ENCODE measurements around the gene TYW1.
"Not testable (repeated sequence)": the region's sequence is repeated elsewhere in the genome, so short reads cannot be mapped to it uniquely, and the experiment has no call there.

Gene TYW1

DNA sequence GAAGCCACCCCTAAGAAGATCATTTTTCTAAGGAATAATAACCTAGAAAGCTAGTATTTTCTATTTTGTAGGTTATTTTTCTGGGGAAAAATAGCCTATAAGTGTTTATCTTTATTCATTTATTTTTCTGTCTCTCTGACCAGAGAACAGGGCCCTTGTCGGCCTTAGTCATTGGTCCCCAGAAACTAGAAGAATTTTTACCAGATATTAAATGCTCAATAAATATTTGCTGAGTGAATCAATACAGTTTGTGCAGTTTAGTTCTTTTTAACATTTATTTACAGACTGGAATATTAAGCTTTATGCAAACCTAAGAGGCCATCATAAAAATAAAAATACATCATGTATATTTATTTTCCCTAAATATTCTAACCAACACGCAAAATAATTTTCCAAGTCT is 144.4 kb downstream of the TYW1 start:
- not testable (repeated sequence) for H3K79me2 ChIP-seq (ENCODE audit: control insufficient read depth, insufficient read depth, low read length, poor library complexity); H3K9me3 ChIP-seq (ENCODE audit: insufficient read depth, low read depth, low read length); H3K4ac ChIP-seq (ENCODE audit: low read depth, low read length); H3K23ac ChIP-seq (ENCODE audit: low read length); H3K27ac ChIP-seq (ENCODE audit: low read depth, low read length); H4K91ac ChIP-seq (ENCODE audit: low read depth, low read length); H3K4me2 ChIP-seq (ENCODE audit: low read length); DNase-seq; H2AK5ac ChIP-seq (ENCODE audit: low read length); H3K27me3 ChIP-seq (ENCODE audit: insufficient read depth, low read length); H3K79me1 ChIP-seq (ENCODE audit: low read length); H3K36me3 ChIP-seq (ENCODE audit: control insufficient read depth in 1 of 2, insufficient read depth in 2 of 2, low read length in 2 of 2); H3K4me1 ChIP-seq (ENCODE audit: control insufficient read depth in 1 of 2, insufficient read depth in 2 of 2, low read length in 2 of 2); H2AFZ ChIP-seq (ENCODE audit: insufficient read depth, low read length, poor library complexity); H2BK12ac ChIP-seq (ENCODE audit: low read length); H2BK120ac ChIP-seq (ENCODE audit: insufficient read depth, low read length, poor library complexity); H3K9ac ChIP-seq (ENCODE audit: low read length); H3K18ac ChIP-seq (ENCODE audit: low read length); H3K4me3 ChIP-seq (ENCODE audit: low read depth, low read length); H4K8ac ChIP-seq (ENCODE audit: low read depth, low read length); H3K14ac ChIP-seq (ENCODE audit: low read length); H2BK5ac ChIP-seq (ENCODE audit: low read depth, low read length, poor library complexity); H4K12ac ChIP-seq (ENCODE audit: low read depth, low read length)
- WGBS (ENCODE audit: extremely low coverage, insufficient coverage, insufficient read length), result no CpG with 5 or more reads among the region's 2 CpGs

DNA sequence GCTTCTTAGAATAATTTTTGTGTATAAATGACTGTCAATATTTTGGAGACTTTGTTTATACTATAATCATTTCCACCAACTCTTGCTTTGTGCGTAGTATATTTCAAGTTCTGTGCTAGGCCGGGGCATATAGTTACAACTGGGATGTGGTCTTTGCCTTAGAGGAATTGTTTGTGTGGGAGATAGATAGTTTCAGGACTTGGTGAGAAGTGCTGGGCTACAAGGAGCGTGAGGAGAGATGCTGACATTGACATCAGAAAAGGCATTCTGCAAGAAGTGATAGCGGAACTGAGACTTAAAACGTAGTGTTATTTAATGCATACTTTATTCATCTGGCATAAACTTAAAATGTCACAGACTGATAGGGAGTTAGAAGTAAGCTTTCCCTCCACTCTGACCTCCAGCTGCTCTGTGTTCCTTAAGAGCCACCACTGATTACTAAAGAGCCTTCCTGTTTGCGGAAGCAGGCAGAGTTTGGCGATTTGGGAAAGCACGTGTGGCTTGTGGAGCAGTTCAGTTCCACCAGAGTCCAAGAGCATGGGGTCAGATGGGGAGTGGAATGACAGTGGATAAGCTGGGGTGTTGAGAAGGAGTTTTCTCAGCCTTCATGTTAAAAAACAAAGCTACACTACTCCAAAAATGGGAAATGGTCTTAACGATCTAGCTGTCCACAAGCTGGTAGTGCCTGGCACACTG is 146.6 kb downstream of the TYW1 start:
- H3K9ac ChIP-seq (ENCODE audit: low read length); H3K79me2 ChIP-seq (ENCODE audit: control insufficient read depth, insufficient read depth, low read length, poor library complexity); H2BK5ac ChIP-seq (ENCODE audit: low read depth, low read length, poor library complexity); H3K4me1 ChIP-seq (ENCODE audit: control insufficient read depth in 1 of 2, insufficient read depth in 2 of 2, low read length in 2 of 2); H3K79me1 ChIP-seq (ENCODE audit: low read length); H3K4ac ChIP-seq (ENCODE audit: low read depth, low read length); H3K36me3 ChIP-seq (ENCODE audit: control insufficient read depth in 1 of 2, insufficient read depth in 2 of 2, low read length in 2 of 2); H3K4me2 ChIP-seq (ENCODE audit: low read length); H4K12ac ChIP-seq (ENCODE audit: low read depth, low read length); H3K14ac ChIP-seq (ENCODE audit: low read length); DNase-seq; H3K27me3 ChIP-seq (ENCODE audit: insufficient read depth, low read length); H4K91ac ChIP-seq (ENCODE audit: low read depth, low read length); H3K9me3 ChIP-seq (ENCODE audit: insufficient read depth, low read depth, low read length); H3K18ac ChIP-seq (ENCODE audit: low read length); H3K23ac ChIP-seq (ENCODE audit: low read length); H2BK12ac ChIP-seq (ENCODE audit: low read length); H2BK120ac ChIP-seq (ENCODE audit: insufficient read depth, low read length, poor library complexity); H2AFZ ChIP-seq (ENCODE audit: insufficient read depth, low read length, poor library complexity); H4K8ac ChIP-seq (ENCODE audit: low read depth, low read length); H2AK5ac ChIP-seq (ENCODE audit: low read length); H3K4me3 ChIP-seq (ENCODE audit: low read depth, low read length); H3K27ac ChIP-seq (ENCODE audit: low read depth, low read length): not testable (repeated sequence)
- WGBS (ENCODE audit: extremely low coverage, insufficient coverage, insufficient read length), result no CpG with 5 or more reads among the region's 9 CpGs

DNA sequence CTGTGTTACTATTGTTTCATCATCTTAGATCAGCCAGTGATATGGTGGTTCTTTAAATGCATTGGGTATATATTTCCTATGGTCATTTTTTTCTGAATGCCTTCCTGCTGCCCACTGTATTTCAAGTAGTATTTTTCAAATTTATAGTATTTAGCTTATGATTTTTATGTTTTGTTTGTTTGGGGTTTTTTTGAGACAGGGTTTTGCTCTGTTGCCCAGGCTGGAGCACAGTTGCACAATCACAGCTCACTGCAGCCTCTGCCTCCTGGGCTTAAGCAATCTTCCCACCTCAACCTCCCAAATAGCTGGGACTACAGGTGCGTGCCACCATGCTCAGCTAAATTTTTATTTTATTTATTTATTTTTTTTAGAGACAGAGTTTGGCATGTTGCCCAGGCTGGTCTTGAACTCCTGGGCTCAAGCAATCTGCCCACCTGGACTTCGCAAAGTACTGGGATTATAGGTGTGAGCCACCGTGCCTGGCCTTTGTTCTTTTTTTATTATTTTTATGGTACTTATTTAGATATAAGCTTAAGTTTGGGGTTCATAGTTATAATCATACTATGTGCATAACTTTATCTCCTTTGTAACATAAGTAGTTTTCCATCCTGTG is 149.1 kb downstream of the TYW1 start:
- not testable (repeated sequence) for H3K79me2 ChIP-seq (ENCODE audit: control insufficient read depth, insufficient read depth, low read length, poor library complexity); H2AK5ac ChIP-seq (ENCODE audit: low read length); H2BK120ac ChIP-seq (ENCODE audit: insufficient read depth, low read length, poor library complexity); H3K9ac ChIP-seq (ENCODE audit: low read length); H3K4me2 ChIP-seq (ENCODE audit: low read length); H4K91ac ChIP-seq (ENCODE audit: low read depth, low read length); H2BK5ac ChIP-seq (ENCODE audit: low read depth, low read length, poor library complexity); H2BK12ac ChIP-seq (ENCODE audit: low read length); H3K4me3 ChIP-seq (ENCODE audit: low read depth, low read length); H3K4me1 ChIP-seq (ENCODE audit: control insufficient read depth in 1 of 2, insufficient read depth in 2 of 2, low read length in 2 of 2); H3K23ac ChIP-seq (ENCODE audit: low read length); H3K27me3 ChIP-seq (ENCODE audit: insufficient read depth, low read length); H3K14ac ChIP-seq (ENCODE audit: low read length); H3K4ac ChIP-seq (ENCODE audit: low read depth, low read length); H3K79me1 ChIP-seq (ENCODE audit: low read length); H4K12ac ChIP-seq (ENCODE audit: low read depth, low read length); H3K27ac ChIP-seq (ENCODE audit: low read depth, low read length); H3K18ac ChIP-seq (ENCODE audit: low read length); H4K8ac ChIP-seq (ENCODE audit: low read depth, low read length); H2AFZ ChIP-seq (ENCODE audit: insufficient read depth, low read length, poor library complexity); H3K9me3 ChIP-seq (ENCODE audit: insufficient read depth, low read depth, low read length); H3K36me3 ChIP-seq (ENCODE audit: control insufficient read depth in 1 of 2, insufficient read depth in 2 of 2, low read length in 2 of 2)
- WGBS (ENCODE audit: extremely low coverage, insufficient coverage, insufficient read length), result no CpG with 5 or more reads among the region's 3 CpGs
- peak in 1 of 2 donors; percentile 2 for DNase-seq

- H3K79me1 ChIP-seq (ENCODE audit: low read length); H4K91ac ChIP-seq (ENCODE audit: low read depth, low read length); H3K9ac ChIP-seq (ENCODE audit: low read length); H4K12ac ChIP-seq (ENCODE audit: low read depth, low read length); H3K18ac ChIP-seq (ENCODE audit: low read length); H2AFZ ChIP-seq (ENCODE audit: insufficient read depth, low read length, poor library complexity); H2BK5ac ChIP-seq (ENCODE audit: low read depth, low read length, poor library complexity); DNase-seq; H3K79me2 ChIP-seq (ENCODE audit: control insufficient read depth, insufficient read depth, low read length, poor library complexity); H3K4me3 ChIP-seq (ENCODE audit: low read depth, low read length); H3K4ac ChIP-seq (ENCODE audit: low read depth, low read length); H3K4me1 ChIP-seq (ENCODE audit: control insufficient read depth in 1 of 2, insufficient read depth in 2 of 2, low read length in 2 of 2); H3K27ac ChIP-seq (ENCODE audit: low read depth, low read length); H2BK12ac ChIP-seq (ENCODE audit: low read length); H3K23ac ChIP-seq (ENCODE audit: low read length); H3K14ac ChIP-seq (ENCODE audit: low read length); H3K27me3 ChIP-seq (ENCODE audit: insufficient read depth, low read length); H3K9me3 ChIP-seq (ENCODE audit: insufficient read depth, low read depth, low read length); H3K36me3 ChIP-seq (ENCODE audit: control insufficient read depth in 1 of 2, insufficient read depth in 2 of 2, low read length in 2 of 2); H2BK120ac ChIP-seq (ENCODE audit: insufficient read depth, low read length, poor library complexity); H3K4me2 ChIP-seq (ENCODE audit: low read length); H4K8ac ChIP-seq (ENCODE audit: low read depth, low read length); H2AK5ac ChIP-seq (ENCODE audit: low read length): not testable (repeated sequence)
Observed at GRCh38 chr7:67149131-67149530, 152.5 kb downstream of the TYW1 start.

Measured in trophoblast cell (in vitro differentiated cells and primary cell).